C4-2B (cell line): ENCODE data around the gene GPR142.

ENCODE experiments used
- CTCF ChIP-seq: fragments of 450-650 bp; conservative IDR thresholded peaks from 2 replicates; pipeline ENCODE4 v1.5.1; 2017; ENCODE audit warnings: mild to moderate bottlenecking
- ZFX ChIP-seq: fragments of 450-650 bp; IDR thresholded peaks from 2 replicates; pipeline ENCODE4 v1.6.1; 2017

- TF ChIP-seq CTCF (no peak), ZFX (no peak)
These were observed 27.1 kb downstream of the GPR142 start for GRCh38 chr17:74394275-74394950.
